Measurements from ENCODE around the gene RPTN.

RPTN gene, protein sequence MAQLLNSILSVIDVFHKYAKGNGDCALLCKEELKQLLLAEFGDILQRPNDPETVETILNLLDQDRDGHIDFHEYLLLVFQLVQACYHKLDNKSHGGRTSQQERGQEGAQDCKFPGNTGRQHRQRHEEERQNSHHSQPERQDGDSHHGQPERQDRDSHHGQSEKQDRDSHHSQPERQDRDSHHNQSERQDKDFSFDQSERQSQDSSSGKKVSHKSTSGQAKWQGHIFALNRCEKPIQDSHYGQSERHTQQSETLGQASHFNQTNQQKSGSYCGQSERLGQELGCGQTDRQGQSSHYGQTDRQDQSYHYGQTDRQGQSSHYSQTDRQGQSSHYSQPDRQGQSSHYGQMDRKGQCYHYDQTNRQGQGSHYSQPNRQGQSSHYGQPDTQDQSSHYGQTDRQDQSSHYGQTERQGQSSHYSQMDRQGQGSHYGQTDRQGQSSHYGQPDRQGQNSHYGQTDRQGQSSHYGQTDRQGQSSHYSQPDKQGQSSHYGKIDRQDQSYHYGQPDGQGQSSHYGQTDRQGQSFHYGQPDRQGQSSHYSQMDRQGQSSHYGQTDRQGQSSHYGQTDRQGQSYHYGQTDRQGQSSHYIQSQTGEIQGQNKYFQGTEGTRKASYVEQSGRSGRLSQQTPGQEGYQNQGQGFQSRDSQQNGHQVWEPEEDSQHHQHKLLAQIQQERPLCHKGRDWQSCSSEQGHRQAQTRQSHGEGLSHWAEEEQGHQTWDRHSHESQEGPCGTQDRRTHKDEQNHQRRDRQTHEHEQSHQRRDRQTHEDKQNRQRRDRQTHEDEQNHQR

DNA sequence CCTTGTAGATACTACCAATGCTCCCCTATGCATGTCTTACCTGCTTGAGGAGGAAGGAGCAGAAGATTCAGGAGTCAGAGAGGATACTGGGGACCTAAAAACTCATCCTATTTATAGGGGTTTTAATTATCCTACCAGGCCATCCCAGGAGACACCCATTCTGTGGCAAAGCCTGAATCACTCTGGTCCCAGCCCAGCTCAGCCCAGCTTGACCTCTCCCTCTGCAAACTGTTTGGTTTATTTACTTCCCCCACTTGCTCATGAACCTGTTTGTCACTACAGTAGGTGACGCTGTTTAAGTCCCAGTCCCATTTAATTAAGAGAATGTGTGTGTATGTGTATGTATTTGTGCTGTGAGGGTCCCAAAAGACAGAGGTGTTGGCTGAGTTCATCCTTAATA, at the start of gene RPTN:
Gene RPTN (minus strand): TSS at position 85 of the 400 bp plus-strand sequence. CDS start 1,339 bp downstream, outside the sequence.
- Histone ChIP-seq H3K27ac (no peak within 1 kb of the TSS), H3K4me3 (no peak within 1 kb of the TSS)
- TF ChIP-seq, protein P1, sequence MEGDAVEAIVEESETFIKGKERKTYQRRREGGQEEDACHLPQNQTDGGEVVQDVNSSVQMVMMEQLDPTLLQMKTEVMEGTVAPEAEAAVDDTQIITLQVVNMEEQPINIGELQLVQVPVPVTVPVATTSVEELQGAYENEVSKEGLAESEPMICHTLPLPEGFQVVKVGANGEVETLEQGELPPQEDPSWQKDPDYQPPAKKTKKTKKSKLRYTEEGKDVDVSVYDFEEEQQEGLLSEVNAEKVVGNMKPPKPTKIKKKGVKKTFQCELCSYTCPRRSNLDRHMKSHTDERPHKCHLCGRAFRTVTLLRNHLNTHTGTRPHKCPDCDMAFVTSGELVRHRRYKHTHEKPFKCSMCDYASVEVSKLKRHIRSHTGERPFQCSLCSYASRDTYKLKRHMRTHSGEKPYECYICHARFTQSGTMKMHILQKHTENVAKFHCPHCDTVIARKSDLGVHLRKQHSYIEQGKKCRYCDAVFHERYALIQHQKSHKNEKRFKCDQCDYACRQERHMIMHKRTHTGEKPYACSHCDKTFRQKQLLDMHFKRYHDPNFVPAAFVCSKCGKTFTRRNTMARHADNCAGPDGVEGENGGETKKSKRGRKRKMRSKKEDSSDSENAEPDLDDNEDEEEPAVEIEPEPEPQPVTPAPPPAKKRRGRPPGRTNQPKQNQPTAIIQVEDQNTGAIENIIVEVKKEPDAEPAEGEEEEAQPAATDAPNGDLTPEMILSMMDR (IDR thresholded peaks at IDR 0.05), result no peak
- no peak for DNase-seq (ENCODE audit: low spot score)

DNA sequence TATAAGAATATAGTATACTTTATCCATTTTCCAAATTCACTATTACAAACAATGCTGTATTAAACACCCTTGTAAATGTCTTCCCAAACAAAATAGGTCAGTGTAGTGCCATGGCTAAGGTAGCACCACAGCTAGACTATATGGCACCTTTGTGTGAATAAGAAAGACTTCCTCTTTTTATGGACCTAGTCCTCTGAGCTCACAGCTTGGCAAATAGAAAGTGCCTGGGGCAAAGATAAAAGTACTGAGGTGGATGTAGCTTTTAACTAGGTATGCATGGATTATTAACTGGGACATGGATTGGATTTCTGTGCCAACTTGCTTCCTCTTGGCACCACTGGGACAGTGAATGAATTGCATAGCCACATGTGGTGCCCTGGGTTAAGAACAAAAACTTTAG, 40.0 kb upstream of the RPTN start:
- Histone ChIP-seq H3K4me3 (no peak overlapping the region), H3K27ac (no peak overlapping the region)
- TF ChIP-seq, protein P1 (IDR thresholded peaks at IDR 0.05), result no peak
- no peak for DNase-seq (ENCODE audit: low spot score)

DNA sequence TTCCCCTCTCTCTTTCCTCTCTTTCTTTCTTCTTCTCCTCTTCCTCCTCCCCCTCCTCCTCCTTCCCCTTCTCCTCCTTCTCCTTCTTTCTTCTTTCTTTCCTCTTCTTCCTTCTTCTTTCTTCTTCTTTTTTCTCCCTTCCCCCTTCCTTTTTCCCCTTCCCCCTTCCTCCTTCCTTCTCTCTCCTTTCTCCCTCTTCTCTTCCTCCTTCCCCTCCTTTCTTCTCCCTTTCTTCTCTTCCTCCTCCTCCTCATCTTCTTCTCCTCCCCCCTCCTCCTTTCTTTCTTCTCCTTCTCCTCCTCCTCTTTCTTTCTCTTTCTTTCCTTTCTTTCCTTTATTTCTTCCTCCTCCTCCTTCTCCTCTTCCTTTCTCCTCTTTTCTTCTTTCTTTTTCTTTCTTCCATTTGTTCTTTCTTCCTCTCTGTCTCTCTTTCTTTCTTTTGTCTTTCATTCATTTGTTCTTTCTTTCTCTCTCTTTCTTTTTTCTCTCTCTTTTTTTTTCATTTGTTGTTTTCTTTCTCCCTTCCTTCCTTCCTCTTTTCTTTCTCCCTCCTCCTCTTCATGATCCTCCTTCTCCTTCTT, 38.4 kb upstream of the RPTN start:
- no peak overlapping the region for H3K4me3 ChIP-seq
- no peak overlapping the region for H3K27ac ChIP-seq
- TF ChIP-seq, protein P1 (IDR thresholded peaks at IDR 0.05), result no peak
- DNase-seq (ENCODE audit: low spot score), result no peak

DNA sequence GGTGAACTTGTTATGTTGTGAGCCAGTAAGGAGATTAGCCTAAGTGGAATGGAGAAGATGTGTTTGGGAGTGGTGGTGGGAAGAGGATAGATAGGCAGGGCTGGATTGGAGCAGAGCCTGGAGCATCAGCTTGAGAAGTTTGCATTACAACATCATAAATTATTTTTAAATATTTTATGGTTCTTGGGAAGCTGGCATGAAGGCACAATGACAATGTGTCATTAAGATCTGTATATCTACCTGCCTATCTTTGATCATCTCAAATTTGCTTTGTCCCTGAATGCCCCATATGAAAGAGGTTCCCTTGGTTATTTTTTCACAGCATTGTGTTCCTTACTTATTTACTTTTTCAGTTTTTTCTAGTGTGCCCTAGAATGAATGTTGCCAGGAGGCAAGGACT, 32.7 kb upstream of the RPTN start:
- no peak overlapping the region for H3K27ac ChIP-seq
- no peak overlapping the region for H3K4me3 ChIP-seq
- DNase-seq (ENCODE audit: low spot score), result no peak
- TF ChIP-seq, protein P1 (IDR thresholded peaks at IDR 0.05), result no peak

DNA sequence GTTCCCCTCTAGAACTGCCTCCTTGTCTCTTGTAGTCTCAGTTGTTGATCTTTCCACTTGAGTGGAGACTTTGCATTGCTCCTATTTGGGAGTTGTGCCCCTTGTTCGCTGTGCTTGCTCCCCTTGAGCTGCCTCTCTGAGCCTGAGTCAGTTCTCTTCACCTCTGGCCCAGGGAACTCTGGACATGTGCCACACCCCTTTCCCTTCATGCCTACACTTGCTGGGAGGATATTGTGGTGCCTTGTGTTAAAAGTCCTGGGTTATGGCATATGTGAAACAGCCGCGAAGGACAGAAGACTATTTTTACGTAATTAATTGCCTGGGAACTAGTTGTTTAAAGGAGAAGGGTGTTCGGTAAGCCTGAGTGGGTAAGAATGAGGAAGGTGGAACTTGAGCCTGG, 32.2 kb upstream of the RPTN start:
- TF ChIP-seq, protein P1 (IDR thresholded peaks at IDR 0.05), result no peak
- DNase-seq (ENCODE audit: low spot score), result no peak
- Histone ChIP-seq H3K27ac (no peak overlapping the region), H3K4me3 (no peak overlapping the region)

DNA sequence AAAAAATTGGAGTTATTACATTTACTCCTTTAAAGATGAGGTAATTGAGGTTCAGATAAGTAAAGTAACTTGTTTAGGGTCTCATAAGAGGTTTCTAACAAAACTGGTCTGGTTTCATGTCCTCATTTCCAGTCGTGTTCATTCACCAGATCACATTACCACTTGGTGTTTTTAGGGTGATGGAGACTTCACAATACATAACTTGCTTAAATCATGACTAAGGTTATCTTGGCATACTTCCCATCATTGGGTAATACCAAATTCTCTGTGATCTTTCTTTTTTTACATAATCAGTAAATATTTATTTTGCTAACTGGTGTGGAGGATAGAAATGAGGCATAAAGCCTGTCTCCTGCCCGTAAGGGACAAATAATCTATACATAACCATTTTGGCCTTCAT, 31.6 kb upstream of the RPTN start:
- no peak for DNase-seq (ENCODE audit: low spot score)

More for the DNA sequence above, 31.6 kb upstream of the RPTN start:
- H3K27ac ChIP-seq, result no peak overlapping the region
- TF ChIP-seq, protein P1 (IDR thresholded peaks at IDR 0.05), result no peak
- H3K4me3 ChIP-seq, result no peak overlapping the region
